HG02763 (cell line): Measurements from ENCODE around the gene GJD3.
"Not testable (repeated sequence)": the region's sequence is repeated elsewhere in the genome, so short reads cannot be mapped to it uniquely, and the experiment has no call there.

Source experiments
- ATAC-seq: cut with Tn5 transposase; IDR thresholded peaks from one replicate; pipeline ENCODE4 v1.9.1; 2021; ENCODE audit warnings: mild to moderate bottlenecking, moderate library complexity; ENCODE audit not compliant: unreplicated experiment

The GJD3 gene

GRCh38 chr17:40371261-40371929, 6.9 kb upstream of the GJD3 start:
- ATAC-seq, result no peak

- ATAC-seq, result no peak
Measured at GRCh38 chr17:40369923-40370322, 5.4 kb upstream of the GJD3 start.

- not testable (repeated sequence) for ATAC-seq
Measured at GRCh38 chr17:40367728-40368127, 3.2 kb upstream of the GJD3 start.

GRCh38 chr17:40366861-40367518, 2.5 kb upstream of the GJD3 start:
- no peak for ATAC-seq

GRCh38 chr17:40366076-40366860, 1.7 kb upstream of the GJD3 start:
- ATAC-seq, result no peak

- ATAC-seq, result no peak
Measured at GRCh38 chr17:40364906-40365305, 369 bp upstream of the GJD3 start.

- ATAC-seq, result peak; percentile 9
Measured at GRCh38 chr17:40363111-40363827, 1.3 kb downstream of the GJD3 start.

GRCh38 chr17:40362696-40363110, 1.8 kb downstream of the GJD3 start:
- peak; percentile 61 for ATAC-seq

GRCh38 chr17:40361925-40362695, 2.4 kb downstream of the GJD3 start:
- no peak for ATAC-seq

GRCh38 chr17:40361063-40361924, 3.2 kb downstream of the GJD3 start:
- ATAC-seq, result no peak

GRCh38 chr17:40360091-40360490, 4.4 kb downstream of the GJD3 start:
- ATAC-seq, result no peak

GRCh38 chr17:40358323-40359038, 6.1 kb downstream of the GJD3 start:
- no peak for ATAC-seq

- no peak for ATAC-seq
Measured at GRCh38 chr17:40356990-40357881, 7.3 kb downstream of the GJD3 start.

- no peak for ATAC-seq
Measured at GRCh38 chr17:40355804-40356758, 8.5 kb downstream of the GJD3 start.

GRCh38 chr17:40355123-40355803, 9.3 kb downstream of the GJD3 start:
- peak; percentile 50 for ATAC-seq
